HL-60/S4 (cell line): ENCODE data around the gene LRRC23.
"Not testable (repeated sequence)": the region's sequence is repeated elsewhere in the genome, so short reads cannot be mapped to it uniquely, and the experiment has no call there.

Experiments
- in situ Hi-C: fragments of 300-500 bp; cut with MboI; formaldehyde crosslinking; loops from 2 replicates; pipeline ENCODE4 v1.14.3; 2022; ENCODE audit warnings: low sequenced_read_pairs

LRRC23 gene, protein sequence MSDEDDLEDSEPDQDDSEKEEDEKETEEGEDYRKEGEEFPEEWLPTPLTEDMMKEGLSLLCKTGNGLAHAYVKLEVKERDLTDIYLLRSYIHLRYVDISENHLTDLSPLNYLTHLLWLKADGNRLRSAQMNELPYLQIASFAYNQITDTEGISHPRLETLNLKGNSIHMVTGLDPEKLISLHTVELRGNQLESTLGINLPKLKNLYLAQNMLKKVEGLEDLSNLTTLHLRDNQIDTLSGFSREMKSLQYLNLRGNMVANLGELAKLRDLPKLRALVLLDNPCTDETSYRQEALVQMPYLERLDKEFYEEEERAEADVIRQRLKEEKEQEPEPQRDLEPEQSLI

DNA sequence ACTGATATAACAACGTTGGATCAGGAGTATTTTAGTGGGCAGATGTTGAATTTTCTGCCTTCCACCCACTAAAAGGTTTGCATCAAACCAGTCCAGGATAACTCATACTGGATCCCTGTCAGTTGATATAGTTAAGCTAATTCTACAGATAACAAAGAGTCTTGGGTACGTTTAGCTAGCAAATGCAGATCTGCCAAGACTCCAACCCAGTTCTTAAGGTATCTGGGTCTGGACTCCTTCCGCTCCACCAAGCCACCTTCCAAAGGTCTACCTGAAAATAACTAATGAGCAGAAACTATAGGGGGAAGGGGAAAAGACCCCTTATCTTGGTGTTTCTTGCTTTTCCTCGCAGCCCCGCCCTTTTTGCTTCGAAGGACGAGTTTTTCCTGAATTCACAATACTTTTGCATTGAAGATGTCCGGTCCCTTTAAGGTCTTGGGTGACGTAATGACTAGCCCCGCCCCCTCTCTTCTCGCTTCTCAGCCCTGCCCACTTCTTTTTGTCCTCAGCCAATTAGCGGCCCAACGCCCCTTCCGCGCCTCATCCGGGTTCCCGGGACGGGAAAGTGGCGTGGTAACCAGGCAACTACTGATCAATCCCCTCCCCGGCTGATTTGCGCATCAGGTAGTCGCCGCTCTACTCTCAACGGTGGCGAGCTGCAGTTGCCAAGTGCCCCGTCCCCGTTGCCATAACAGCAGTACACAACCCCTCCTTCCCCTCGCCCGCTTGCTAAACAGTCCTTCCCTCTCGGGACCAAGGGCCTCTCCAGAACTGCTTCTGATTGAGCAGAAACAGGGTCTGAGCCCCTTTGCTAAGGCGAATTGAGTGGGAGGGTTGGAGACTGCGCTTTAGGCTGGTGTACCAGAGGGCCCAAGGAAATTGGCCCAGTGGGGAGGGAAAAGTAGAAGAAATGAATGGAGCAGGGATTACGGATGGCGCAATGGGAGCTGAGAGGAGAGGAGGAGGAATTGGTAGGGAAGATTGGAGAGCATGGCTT is at the start of gene LRRC23:
Gene LRRC23, plus strand, starts transcription at position 543 of the 997 bp plus-strand sequence. CDS start 812 bp downstream, outside the sequence.
- in situ Hi-C loops: no loop called here

DNA sequence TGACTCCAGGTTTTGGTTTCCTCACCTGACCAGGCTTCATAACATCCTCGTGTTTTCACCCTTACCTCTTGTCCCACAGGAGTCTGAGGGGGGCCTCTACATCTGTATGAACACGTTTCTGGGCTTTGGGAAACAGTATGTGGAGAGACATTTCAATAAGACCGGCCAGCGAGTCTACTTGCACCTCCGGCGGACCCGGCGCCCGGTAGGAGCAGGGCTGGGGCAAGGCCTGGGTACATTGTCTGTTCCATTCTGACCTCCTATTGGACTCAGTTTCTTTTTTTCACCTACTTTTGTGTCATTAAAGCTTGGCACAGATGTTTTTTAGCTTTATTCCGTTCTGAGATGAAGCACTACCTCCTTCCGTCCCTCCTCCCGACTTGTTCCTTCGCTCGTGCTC is 49.3 kb upstream of the LRRC23 start:
- in situ Hi-C loops: no loop called here

DNA sequence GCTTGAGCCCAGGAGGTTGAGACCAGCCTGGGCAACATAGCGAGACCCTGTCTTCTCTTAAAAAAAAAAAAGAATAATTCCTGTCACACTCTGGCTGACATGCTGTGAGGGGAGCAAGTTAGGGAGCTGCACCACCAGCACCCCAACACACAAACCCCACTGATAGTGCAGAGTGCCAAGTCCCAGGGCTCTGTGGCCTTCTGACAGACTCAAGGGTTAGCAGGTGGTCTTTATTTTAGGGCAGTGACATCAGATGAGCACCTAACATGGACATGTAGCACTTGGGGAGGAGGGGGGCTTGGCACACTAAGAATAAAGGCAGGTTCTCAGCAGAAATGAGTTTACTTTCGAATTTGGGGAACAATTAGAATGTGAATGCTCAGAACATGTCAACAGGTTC is 45.8 kb upstream of the LRRC23 start:
- in situ Hi-C loops: no loop called here

DNA sequence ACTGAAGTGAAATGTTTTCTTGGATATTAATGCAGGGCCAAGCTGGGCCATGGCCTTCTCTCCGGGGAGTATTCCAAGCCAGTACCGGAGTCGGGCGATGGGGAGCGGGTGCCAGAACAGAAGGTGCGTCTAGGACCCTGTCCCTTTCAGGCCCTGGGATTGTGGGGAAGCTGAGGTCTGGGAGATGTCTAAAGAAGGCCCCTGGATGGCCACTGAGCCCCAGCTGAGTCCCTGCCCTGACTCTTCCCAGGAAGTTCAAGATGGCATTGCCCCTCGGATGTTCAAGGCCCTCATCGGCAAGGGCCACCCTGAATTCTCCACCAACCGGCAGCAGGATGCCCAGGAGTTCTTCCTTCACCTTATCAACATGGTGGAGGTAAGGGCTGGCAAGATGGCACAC is 44.5 kb upstream of the LRRC23 start:
- in situ Hi-C loops: no loop called here

DNA sequence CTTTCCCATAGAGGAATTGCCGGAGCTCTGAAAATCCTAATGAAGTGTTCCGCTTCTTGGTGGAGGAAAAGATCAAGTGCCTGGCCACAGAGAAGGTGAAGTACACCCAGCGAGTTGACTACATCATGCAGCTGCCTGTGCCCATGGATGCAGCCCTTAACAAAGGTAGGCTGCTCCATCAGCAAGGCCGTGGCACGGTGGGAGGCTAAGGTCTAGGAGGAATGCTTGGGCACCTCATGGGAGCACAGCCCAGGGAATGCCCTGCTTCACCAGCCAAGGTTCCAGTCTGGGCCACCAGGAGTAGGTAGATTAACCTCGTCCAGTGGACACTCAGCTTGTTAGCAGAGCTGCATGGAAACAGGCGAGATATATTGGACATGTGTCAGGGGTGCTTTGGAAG is 43.7 kb upstream of the LRRC23 start:
- in situ Hi-C loops: no loop called here

DNA sequence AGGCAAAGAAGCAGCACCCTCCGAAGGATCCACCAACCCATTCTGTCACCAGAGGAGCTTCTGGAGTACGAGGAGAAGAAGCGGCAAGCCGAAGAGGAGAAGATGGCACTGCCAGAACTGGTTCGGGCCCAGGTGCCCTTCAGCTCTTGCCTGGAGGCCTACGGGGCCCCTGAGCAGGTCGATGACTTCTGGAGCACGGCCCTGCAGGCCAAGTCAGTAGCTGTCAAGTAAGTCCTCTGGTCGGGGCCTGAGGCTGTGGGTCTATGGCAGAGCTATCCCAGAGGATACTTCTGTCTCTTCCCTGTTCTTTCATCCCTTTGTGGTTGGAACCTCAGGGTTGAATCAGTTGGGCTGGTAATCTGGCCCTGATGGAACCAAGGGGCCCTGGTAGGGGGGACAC is 43.2 kb upstream of the LRRC23 start:
- in situ Hi-C loops: no loop called here

DNA sequence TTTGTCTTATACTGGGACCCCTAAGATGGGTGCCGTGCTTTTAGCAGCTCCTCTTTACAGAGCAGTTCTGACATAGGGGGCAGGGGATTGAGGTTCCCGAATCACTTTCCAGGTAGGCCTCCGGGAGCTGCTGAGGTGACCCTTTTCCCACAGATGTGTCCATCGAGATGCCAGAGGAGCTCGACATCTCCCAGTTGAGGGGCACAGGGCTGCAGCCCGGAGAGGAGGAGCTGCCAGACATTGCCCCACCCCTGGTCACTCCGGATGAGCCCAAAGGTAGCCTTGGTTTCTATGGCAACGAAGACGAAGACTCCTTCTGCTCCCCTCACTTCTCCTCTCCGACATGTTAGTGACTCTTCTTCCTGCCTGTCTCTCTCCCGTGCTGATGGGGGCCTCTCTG is 41.6 kb upstream of the LRRC23 start:
- in situ Hi-C loops: no loop called here

DNA sequence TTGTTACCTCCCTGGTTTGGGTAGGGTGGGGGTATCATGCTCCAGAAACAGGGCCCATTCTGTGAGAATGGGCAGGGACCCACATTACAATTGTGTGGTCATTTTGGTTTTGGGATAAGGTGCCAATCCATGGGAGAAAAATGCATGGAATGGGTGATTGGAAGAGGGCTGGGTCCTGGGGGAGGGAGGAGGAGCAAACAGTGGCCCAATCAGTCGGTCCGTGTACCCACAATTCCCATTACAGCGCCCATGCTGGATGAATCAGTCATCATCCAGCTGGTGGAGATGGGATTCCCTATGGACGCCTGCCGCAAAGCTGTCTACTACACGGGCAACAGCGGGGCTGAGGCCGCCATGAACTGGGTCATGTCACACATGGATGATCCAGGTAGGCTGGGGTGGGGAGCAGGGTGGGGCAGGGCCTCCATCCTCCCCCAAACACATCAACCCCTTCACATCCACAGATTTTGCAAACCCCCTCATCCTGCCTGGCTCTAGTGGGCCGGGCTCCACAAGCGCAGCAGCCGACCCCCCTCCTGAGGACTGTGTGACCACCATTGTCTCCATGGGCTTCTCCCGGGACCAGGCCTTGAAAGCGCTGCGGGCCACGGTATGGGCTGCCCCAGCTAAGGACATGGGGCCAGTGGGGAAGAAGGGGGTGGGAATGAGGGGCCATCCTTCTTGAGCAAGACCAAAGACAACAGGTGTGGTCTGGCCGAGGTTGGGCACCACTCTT is 40.9 kb upstream of the LRRC23 start:
- in situ Hi-C loops: no loop called here

DNA sequence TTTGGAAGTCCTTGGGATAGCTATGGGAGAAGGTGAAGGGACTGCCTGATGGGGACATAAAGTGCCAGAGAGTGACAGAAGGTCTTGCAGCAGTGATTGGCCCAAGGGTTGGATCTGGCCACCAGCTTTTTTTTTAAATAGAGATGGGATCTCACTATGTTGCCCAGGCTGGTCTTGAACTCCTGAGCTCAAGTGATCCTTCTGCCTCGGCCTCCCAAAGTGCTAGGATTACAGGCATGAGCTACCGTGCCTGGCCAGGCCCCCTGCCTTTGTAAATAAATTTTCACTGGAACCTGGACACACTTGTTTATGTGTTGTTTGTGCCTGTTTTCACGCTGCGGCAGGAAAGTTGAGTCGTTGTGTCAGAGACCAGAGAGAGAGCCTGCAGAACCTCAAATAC is 39.3 kb upstream of the LRRC23 start:
- in situ Hi-C loops: not testable (repeated sequence)

DNA sequence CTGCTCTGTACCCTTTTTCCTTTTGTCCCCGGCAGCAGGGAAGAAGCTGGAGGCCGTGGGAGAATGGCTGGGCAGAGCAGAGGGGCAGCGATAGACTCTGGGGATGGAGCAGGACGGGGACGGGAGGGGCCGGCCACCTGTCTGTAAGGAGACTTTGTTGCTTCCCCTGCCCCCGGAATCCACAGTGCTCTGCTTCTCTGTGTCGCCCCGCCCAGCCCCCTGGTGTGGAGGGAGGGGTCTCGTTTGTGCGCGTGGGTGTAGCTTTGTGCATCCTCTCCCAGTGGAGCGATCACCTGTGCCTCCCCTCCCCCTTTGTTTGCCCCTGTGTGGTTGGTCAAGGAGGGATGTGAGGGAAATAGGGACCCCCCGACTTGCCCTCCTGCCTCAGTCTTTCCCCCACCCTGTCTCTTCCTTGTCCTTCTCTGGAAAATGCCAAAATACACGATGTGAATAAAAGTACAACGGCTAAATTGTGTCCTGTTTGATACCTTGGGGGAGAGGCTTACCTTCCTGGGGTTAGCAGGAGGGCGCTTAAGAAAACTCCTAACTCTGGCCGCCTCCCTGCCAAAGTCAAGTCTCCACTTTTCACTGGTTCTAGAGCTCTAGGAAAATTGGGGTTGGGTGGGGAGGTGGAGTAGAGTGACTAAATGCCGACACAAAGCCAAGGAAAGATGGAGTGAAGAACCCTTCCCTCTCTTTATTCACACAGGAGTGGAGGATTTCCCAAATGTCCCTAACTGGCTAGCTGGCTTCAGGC is 38.3 kb upstream of the LRRC23 start:
- in situ Hi-C loops: no loop called here

DNA sequence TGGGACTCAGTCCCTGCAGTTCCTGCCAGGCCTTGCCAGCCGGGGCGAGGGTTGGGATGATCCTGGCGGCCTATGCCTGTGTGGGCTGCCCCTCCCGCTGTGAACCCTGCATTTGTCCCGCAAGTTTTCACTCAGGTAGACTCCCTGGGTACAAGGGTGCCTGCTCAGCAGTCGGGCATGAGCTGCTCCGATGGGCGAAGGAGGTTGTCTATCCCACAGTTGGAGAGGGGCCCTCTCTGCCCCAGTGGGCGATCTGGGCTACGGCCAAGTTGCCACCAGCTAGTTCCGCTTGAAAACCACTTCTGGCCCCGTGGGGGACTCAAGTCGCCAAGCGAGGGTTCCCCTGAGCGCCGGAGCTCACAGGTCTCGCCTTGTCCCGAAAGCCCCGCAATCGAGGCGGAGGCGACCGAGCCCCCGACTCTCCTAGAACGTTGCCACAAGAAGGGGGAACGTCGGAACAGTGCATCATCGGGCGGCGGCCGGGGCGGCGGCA is 37.7 kb upstream of the LRRC23 start:
- in situ Hi-C loops: no loop called here

DNA sequence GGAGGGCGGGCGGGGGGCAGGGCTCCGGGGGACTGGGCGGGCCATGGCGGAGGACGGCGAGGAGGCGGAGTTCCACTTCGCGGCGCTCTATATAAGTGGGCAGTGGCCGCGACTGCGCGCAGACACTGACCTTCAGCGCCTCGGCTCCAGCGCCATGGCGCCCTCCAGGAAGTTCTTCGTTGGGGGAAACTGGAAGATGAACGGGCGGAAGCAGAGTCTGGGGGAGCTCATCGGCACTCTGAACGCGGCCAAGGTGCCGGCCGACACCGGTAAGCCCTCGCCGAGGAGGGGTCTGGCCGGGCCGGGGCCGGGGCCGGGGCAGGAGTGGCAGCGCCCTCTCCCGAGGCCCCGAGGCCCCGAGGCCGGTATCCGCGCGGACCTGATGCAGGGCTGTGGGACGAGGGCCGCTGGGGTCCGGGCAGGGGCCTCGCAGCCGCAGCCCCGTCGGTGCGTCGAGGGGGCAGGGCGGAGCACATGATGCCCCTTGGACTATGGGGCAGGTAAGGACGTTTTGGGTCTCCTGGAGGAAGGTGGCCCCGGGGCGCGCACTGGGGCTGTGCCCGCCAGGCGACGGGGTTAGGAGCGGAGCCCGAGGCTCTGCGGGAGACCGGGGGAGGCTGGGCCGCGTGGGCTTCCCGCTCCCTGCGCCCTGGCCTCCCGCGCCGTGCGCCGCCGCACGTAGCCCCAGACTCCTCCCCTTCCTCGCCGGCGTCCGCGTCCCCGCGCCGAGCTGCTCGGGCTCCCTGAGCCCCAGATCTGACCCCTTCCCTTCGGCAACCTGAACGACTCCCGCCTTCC is 37.0 kb upstream of the LRRC23 start, which contains the start of gene TPI1:
Gene TPI1, plus strand, starts transcription at position 119 of the 798 bp plus-strand sequence. Its CDS starts 36 bp downstream, at position 155.
- in situ Hi-C loops: no loop called here

DNA sequence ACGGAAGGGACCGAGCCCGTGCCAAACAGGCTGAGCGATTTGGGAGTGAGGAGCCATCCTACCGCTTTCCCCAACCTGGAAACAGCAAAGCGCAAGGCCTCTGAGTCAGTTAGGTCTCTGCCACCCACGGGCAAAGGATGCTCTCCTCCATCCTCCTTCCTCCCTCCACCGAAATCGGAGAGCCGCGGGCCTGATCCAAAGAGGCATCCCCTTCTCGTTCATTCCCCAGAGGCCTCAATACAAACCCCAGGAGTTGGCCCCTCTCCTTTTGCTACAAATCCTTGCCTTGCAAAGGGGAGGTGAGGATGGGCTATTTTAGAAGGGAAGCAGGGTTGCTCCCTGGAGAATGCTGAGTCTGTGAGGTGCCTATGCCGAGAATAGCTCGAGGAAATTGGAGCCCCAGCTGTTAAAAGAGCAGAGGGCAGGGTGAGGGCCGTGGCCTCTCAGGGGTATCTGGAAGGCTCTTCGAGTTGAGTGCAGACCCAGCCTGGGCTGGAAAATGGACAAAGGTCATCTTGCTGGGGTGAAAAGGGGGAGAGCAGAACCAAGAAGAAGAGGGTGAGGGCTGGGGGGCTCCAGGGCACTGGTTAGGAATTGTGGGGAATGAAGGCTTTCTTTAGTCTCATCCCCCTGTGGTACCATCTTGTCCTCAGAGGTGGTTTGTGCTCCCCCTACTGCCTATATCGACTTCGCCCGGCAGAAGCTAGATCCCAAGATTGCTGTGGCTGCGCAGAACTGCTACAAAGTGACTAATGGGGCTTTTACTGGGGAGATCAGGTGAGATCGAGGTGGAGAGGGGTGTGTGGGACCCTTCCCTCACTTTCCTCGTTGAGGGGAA is 36.2 kb upstream of the LRRC23 start:
- in situ Hi-C loops: no loop called here

DNA sequence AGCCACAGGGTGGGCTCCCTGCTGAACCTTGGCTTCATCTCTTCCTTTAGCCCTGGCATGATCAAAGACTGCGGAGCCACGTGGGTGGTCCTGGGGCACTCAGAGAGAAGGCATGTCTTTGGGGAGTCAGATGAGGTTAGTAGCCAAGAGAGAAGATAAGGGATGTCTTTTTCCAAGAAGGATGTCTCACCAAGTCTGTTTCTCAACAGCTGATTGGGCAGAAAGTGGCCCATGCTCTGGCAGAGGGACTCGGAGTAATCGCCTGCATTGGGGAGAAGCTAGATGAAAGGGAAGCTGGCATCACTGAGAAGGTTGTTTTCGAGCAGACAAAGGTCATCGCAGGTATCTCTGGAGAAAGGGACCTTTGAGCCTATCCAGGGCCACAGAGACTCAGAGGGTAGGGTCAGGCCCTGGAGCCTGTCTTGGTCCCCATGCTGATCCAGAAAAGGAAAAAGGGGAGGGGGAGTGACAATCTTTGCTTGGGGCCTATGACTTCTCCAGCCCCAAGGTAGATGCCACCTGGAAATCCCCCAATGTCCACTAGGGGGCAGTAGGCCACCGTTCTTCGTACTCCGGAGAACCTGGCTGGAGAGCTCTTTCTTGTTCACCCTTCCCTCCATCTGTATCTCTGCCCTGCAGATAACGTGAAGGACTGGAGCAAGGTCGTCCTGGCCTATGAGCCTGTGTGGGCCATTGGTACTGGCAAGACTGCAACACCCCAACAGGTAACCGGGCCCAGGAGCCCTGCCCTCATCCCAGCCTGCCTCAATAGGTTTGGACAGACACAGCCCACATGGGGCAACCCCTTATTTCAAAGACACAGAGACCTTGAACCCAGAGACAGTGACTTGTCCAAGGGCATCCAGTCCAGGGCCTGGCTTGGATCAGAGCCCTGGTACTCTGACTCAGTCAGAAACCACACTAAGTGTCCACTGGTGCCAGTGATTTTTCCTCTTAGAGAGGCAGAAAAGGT is 35.3 kb upstream of the LRRC23 start:
- in situ Hi-C loops: no loop called here

DNA sequence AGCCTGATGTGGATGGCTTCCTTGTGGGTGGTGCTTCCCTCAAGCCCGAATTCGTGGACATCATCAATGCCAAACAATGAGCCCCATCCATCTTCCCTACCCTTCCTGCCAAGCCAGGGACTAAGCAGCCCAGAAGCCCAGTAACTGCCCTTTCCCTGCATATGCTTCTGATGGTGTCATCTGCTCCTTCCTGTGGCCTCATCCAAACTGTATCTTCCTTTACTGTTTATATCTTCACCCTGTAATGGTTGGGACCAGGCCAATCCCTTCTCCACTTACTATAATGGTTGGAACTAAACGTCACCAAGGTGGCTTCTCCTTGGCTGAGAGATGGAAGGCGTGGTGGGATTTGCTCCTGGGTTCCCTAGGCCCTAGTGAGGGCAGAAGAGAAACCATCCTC is 34.3 kb upstream of the LRRC23 start:
- in situ Hi-C loops: not testable (repeated sequence)

DNA sequence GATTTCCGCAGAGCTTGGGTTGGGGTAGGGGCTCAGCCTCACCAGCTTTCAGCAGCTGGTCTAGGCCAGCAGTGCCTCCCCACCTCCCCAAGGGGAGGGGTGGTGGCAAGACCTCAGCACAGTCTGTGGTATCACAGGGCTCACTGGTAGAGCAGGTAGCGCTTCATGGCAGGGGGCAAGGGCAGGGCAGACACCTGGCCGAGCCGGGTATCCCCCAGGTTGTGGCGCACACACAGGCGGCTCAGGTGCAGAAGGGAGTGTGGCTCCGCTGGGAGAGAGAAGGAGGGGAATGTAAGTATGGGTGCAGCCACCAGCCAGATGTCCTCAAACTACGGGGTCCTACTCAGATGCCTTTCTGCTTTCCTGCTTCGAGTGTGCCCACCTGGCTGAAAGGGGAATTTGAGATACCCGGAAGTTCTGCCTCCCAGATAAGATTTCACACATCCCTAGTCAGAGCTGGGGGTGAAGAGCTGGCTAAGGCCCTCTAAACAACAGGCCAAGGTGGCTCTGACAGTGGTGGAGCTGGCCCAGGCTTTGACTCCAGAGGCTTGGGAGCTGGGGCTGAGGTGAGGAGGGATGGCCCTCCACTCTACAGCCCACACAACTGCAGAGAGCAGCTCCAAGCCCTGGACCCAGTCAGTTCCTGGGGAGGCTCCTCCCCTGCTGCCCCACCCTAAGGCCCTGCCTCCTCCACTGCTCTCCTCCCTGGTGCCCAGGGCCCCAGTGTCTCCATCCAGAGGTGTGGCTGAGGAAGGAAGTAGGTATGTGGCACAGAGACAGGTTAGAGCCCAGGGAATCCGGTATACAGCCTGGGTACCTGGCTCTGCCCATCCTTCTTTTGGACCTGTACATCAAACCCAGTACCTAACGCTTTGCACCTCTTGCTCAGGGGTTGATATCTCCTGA is 33.3 kb upstream of the LRRC23 start:
- in situ Hi-C loops: no loop called here
